ENCODE data around the gene UCP2. TPM values are rescaled to one million over a fixed set of nuclear protein-coding genes. Genes with fewer than 3 reads are reported as not detected.

UCP2 gene
- total and polyA plus RNA-seq, 9 donors: 3.7 to 86.9 (median 16.5) TPM

GRCh38 chr11:73950869-73951710, 31.6 kb downstream of the UCP2 start, which contains the start of gene DNAJB13:
TSS of gene DNAJB13 (plus strand) at chr11:73951026. CDS start at chr11:73951070, 44 bp downstream.
- TF ChIP-seq EP300 (IDR thresholded peaks at IDR 0.05) (no peak), POLR2A (IDR thresholded peaks at IDR 0.05) (no peak), CTCF (IDR thresholded peaks at IDR 0.05) (no peak)
- DNase-seq: peak in 2 of 5 donors; percentile 40 to 51
- no peak within 1 kb of the TSS for H3K27ac ChIP-seq
- intact Hi-C loops (cut with DNase I): no loop called here
- 79 to 86% (median 80%) methylated on average over 12 of the region's 12 CpGs for WGBS, 3 donors
- no peaks in the 10 kb centered on the region for H3K36me3 ChIP-seq
- no peaks in the 10 kb centered on the region for H3K9me3 ChIP-seq
- H3K4me1 ChIP-seq (ENCODE audit: insufficient read depth): no peaks in the 10 kb centered on the region
- no peak within 1 kb of the TSS for H3K4me3 ChIP-seq
- H3K27me3 ChIP-seq: no peaks in the 10 kb centered on the region

- intact Hi-C loops (cut with DNase I): no loop called here
Observed at GRCh38 chr11:73949912-73950311, 32.7 kb downstream of the UCP2 start.

GRCh38 chr11:73949246-73949645, 33.4 kb downstream of the UCP2 start:
- Histone ChIP-seq H3K9me3 (no peaks in the 10 kb centered on the region), H3K27me3 (no peaks in the 10 kb centered on the region), H3K36me3 (no peaks in the 10 kb centered on the region), H3K4me1 (ENCODE audit: insufficient read depth) (no peaks in the 10 kb centered on the region), H3K4me3 (no peak overlapping the region), H3K27ac (no peak overlapping the region)
- TF ChIP-seq EP300 (IDR thresholded peaks at IDR 0.05): no peak
- no peak for TF ChIP-seq POLR2A (IDR thresholded peaks at IDR 0.05)
- no peak for TF ChIP-seq CTCF (IDR thresholded peaks at IDR 0.05)
- intact Hi-C loops (cut with DNase I): no loop called here
- no peak for DNase-seq
- WGBS, 3 donors: 85 to 90% (median 88%) methylated on average over 4 of the region's 4 CpGs

More at GRCh38 chr11:73949912-73950311, 32.7 kb downstream of the UCP2 start:
- Histone ChIP-seq H3K27ac (no peak overlapping the region), H3K36me3 (no peaks in the 10 kb centered on the region), H3K27me3 (no peaks in the 10 kb centered on the region), H3K4me1 (ENCODE audit: insufficient read depth) (no peaks in the 10 kb centered on the region), H3K9me3 (no peaks in the 10 kb centered on the region), H3K4me3 (no peak overlapping the region)
- DNase-seq: no peak
- TF ChIP-seq CTCF (IDR thresholded peaks at IDR 0.05): no peak
- 89 to 93% (median 90%) methylated on average over 5 of the region's 5 CpGs for WGBS, 3 donors

GRCh38 chr11:73946798-73947458, 35.7 kb downstream of the UCP2 start:
- no peaks in the 10 kb centered on the region for H3K36me3 ChIP-seq
- TF ChIP-seq EP300 (IDR thresholded peaks at IDR 0.05) (no peak), CTCF (IDR thresholded peaks at IDR 0.05) (no peak), POLR2A (IDR thresholded peaks at IDR 0.05) (no peak)
- no peaks in the 10 kb centered on the region for H3K27me3 ChIP-seq
- no peak overlapping the region for H3K4me3 ChIP-seq
- H3K9me3 ChIP-seq: no peaks in the 10 kb centered on the region
- WGBS, 3 donors: 86 to 88% (median 88%) methylated on average over 13 of the region's 13 CpGs
- no peak overlapping the region for H3K27ac ChIP-seq
- H3K4me1 ChIP-seq (ENCODE audit: insufficient read depth): no peaks in the 10 kb centered on the region
- intact Hi-C loops (cut with DNase I): no loop called here
- DNase-seq: no peak
